ENCODE data around the gene TRMT10C. TPM values are rescaled to one million over a fixed set of nuclear protein-coding genes. Genes with fewer than 3 reads are reported as not detected.

TRMT10C gene
- total and polyA plus RNA-seq, 9 of the 15 experiments (the other 6 are each of a cell fraction or from before 2014, with no cell fraction given): 48.6 to 106 (median 63.9) TPM

- TF ChIP-seq CREB3 (tag; conservative IDR thresholded peaks at IDR 0.05; ENCODE audit: low read depth) (no peak), ZBTB8A (IDR thresholded peaks at IDR 0.05; ENCODE audit: partially characterized antibody) (no peak), PBX2 (CRISPR knock-in tag; IDR thresholded peaks at IDR 0.05; ENCODE audit: low read depth) (no peak), PBX2 (tag; conservative IDR thresholded peaks at IDR 0.05; ENCODE audit: low read depth) (no peak), BRD9 (IDR thresholded peaks at IDR 0.05; ENCODE audit: low read depth, partially characterized antibody) (no peak), ZNF668 (CRISPR knock-in tag; IDR thresholded peaks at IDR 0.05) (no peak), ATF2 (CRISPR knock-in tag; IDR thresholded peaks at IDR 0.05) (no peak), HMGXB4 (CRISPR knock-in tag; IDR thresholded peaks at IDR 0.05) (no peak), ZNF644 (tag; IDR thresholded peaks at IDR 0.05; ENCODE audit: low read depth) (no peak), ZBTB33 (CRISPR knock-in tag; IDR thresholded peaks at IDR 0.05) (no peak), SRSF7 (optimal IDR thresholded peaks at IDR 0.05; ENCODE audit: low read depth, low read length) (no peak), GATAD2B (IDR thresholded peaks at IDR 0.05; ENCODE audit: borderline replicate concordance) (no peak), ZNF263 (CRISPR knock-in tag; IDR thresholded peaks at IDR 0.05; ENCODE audit: borderline replicate concordance) (no peak), MYBL2 (IDR thresholded peaks at IDR 0.05; ENCODE audit: low read depth) (no peak), MYBL2 (CRISPR knock-in tag; IDR thresholded peaks at IDR 0.05; ENCODE audit: borderline replicate concordance) (no peak), CEBPG (CRISPR knock-in tag; IDR thresholded peaks at IDR 0.05) (no peak; the same call in 1 of the 2 replicates), CEBPG (tag; conservative IDR thresholded peaks at IDR 0.05 in 1 of 2, IDR thresholded peaks at IDR 0.05 in 1 of 2) (no peak; a peak in 1 of 4 replicates), ETS2 (tag; IDR thresholded peaks at IDR 0.05; ENCODE audit: borderline replicate concordance, poor library complexity, severe bottlenecking) (no peak)
Observed at GRCh38 chr3:101513419-101513986, 48.2 kb upstream of the TRMT10C start (continued).
